Stimulated activated naive CD8-positive, alpha-beta T cell treated with anti-CD3 and anti-CD28 coated beads, Interleukin-15, Interleukin-2, amounts not matched to agents 100 ng/mL and 50 ng/mL, for 24 hours (primary cell): ENCODE data around the gene PRSS36.
A peak's percentile ranks its signal among the peaks of the same experiment; 100 is the strongest.
"Not testable (repeated sequence)": the region's sequence is repeated elsewhere in the genome, so short reads cannot be mapped to it uniquely, and the experiment has no call there.

Experiments used
- H3K27ac Mint-ChIP-seq: one replicate; pipeline ENCODE4 v1.8.0; 2021; ENCODE audit warnings: mild to moderate bottlenecking, mixed read lengths
- H3K27me3 Mint-ChIP-seq: one replicate; pipeline ENCODE4 v1.8.0; 2021; ENCODE audit warnings: mixed read lengths
- H3K36me3 Mint-ChIP-seq: one replicate; pipeline ENCODE4 v1.8.0; 2021; ENCODE audit warnings: low read depth, mixed read lengths
- H3K4me1 Mint-ChIP-seq: one replicate; pipeline ENCODE4 v1.8.0; 2021; ENCODE audit warnings: low read depth, mixed read lengths
- H3K4me3 Mint-ChIP-seq: one replicate; pipeline ENCODE4 v1.8.0; 2021; ENCODE audit warnings: mild to moderate bottlenecking, mixed read lengths
- H3K9me3 Mint-ChIP-seq: one replicate; pipeline ENCODE4 v1.8.0; 2021; ENCODE audit warnings: mixed read lengths

The PRSS36 gene

GRCh38 chr16:31149894-31150890, at the start of gene PRSS36:
Gene PRSS36 (minus strand): TSS chr16:31150066. CDS start chr16:31150035, 31 bp downstream.
- H3K4me1 Mint-ChIP-seq, result no peaks in the 10 kb centered on the region
- H3K9me3 Mint-ChIP-seq, result no peaks in the 10 kb centered on the region
- H3K4me3 Mint-ChIP-seq, result no peak within 1 kb of the TSS
- H3K27me3 Mint-ChIP-seq, result no peaks in the 10 kb centered on the region
- H3K27ac Mint-ChIP-seq, result no peak within 1 kb of the TSS
- H3K36me3 Mint-ChIP-seq, result no peaks in the 10 kb centered on the region

GRCh38 chr16:31199430-31200041, 49.7 kb upstream of the PRSS36 start:
- Mint-ChIP-seq H3K36me3 (peaks cover 39% of the 10 kb centered on the region), H3K27ac (peak overlapping the region; percentile 5), H3K9me3 (no peaks in the 10 kb centered on the region), H3K27me3 (no peaks in the 10 kb centered on the region), H3K4me1 (peaks cover 65% of the 10 kb centered on the region), H3K4me3 (no peak overlapping the region)

GRCh38 chr16:31198207-31198882, 48.5 kb upstream of the PRSS36 start:
- Mint-ChIP-seq H3K4me1 (peaks cover 66% of the 10 kb centered on the region), H3K4me3 (no peak overlapping the region), H3K9me3 (no peaks in the 10 kb centered on the region), H3K27ac (peak overlapping the region; percentile 66), H3K36me3 (peaks cover 51% of the 10 kb centered on the region), H3K27me3 (no peaks in the 10 kb centered on the region)

- Mint-ChIP-seq H3K36me3 (peaks cover 67% of the 10 kb centered on the region), H3K27me3 (no peaks in the 10 kb centered on the region), H3K4me3 (no peak overlapping the region), H3K27ac (peak overlapping the region; percentile 45), H3K4me1 (peaks cover 68% of the 10 kb centered on the region), H3K9me3 (no peaks in the 10 kb centered on the region)
Observed at GRCh38 chr16:31196324-31197088, 46.6 kb upstream of the PRSS36 start.

GRCh38 chr16:31195861-31196260, 46.0 kb upstream of the PRSS36 start:
- Mint-ChIP-seq H3K36me3 (peaks cover 74% of the 10 kb centered on the region), H3K4me1 (peaks cover 66% of the 10 kb centered on the region)
- H3K27ac Mint-ChIP-seq, H3K9me3 Mint-ChIP-seq, H3K4me3 Mint-ChIP-seq, H3K27me3 Mint-ChIP-seq: not testable (repeated sequence)

- H3K4me1 Mint-ChIP-seq, result peaks cover 64% of the 10 kb centered on the region
- peaks cover 82% of the 10 kb centered on the region for H3K36me3 Mint-ChIP-seq
- H3K9me3 Mint-ChIP-seq, result no peaks in the 10 kb centered on the region
- peak overlapping the region; percentile 34 for H3K27ac Mint-ChIP-seq
- H3K4me3 Mint-ChIP-seq, result no peak overlapping the region
- no peaks in the 10 kb centered on the region for H3K27me3 Mint-ChIP-seq
Observed at GRCh38 chr16:31194898-31195297, 45.0 kb upstream of the PRSS36 start.

- H3K36me3 Mint-ChIP-seq, result peaks cover 84% of the 10 kb centered on the region
- H3K9me3 Mint-ChIP-seq, result no peaks in the 10 kb centered on the region
- no peak overlapping the region for H3K27ac Mint-ChIP-seq
- H3K4me3 Mint-ChIP-seq, result no peak overlapping the region
- H3K4me1 Mint-ChIP-seq, result peaks cover 65% of the 10 kb centered on the region
- no peaks in the 10 kb centered on the region for H3K27me3 Mint-ChIP-seq
Observed at GRCh38 chr16:31193874-31194273, 44.0 kb upstream of the PRSS36 start.

- Mint-ChIP-seq H3K4me1 (peaks cover 65% of the 10 kb centered on the region), H3K36me3 (peaks cover 85% of the 10 kb centered on the region)
Observed at GRCh38 chr16:31192856-31193642, 43.2 kb upstream of the PRSS36 start.

GRCh38 chr16:31191697-31192428, 42.0 kb upstream of the PRSS36 start:
- Mint-ChIP-seq H3K36me3 (peaks cover 94% of the 10 kb centered on the region), H3K27me3 (no peaks in the 10 kb centered on the region), H3K4me3 (no peak overlapping the region), H3K4me1 (peaks cover 74% of the 10 kb centered on the region), H3K27ac (peak overlapping the region; percentile 77), H3K9me3 (no peaks in the 10 kb centered on the region)

More at GRCh38 chr16:31192856-31193642, 43.2 kb upstream of the PRSS36 start:
- peak overlapping the region; percentile 26 for H3K27ac Mint-ChIP-seq
- no peaks in the 10 kb centered on the region for H3K27me3 Mint-ChIP-seq
- H3K9me3 Mint-ChIP-seq, result no peaks in the 10 kb centered on the region
- no peak overlapping the region for H3K4me3 Mint-ChIP-seq

- Mint-ChIP-seq H3K27me3 (no peaks in the 10 kb centered on the region), H3K9me3 (no peaks in the 10 kb centered on the region), H3K27ac (peak overlapping the region; percentile 81), H3K4me1 (peaks cover 80% of the 10 kb centered on the region), H3K36me3 (peaks cover 98% of the 10 kb centered on the region), H3K4me3 (no peak overlapping the region)
Observed at GRCh38 chr16:31190818-31191444, 41.1 kb upstream of the PRSS36 start.

- peaks cover 98% of the 10 kb centered on the region for H3K36me3 Mint-ChIP-seq
Observed at GRCh38 chr16:31190061-31190460, 40.2 kb upstream of the PRSS36 start.

GRCh38 chr16:31189412-31189778, 39.5 kb upstream of the PRSS36 start:
- Mint-ChIP-seq H3K36me3 (peaks cover 98% of the 10 kb centered on the region), H3K27me3 (no peaks in the 10 kb centered on the region), H3K4me1 (peaks cover 89% of the 10 kb centered on the region), H3K9me3 (no peaks in the 10 kb centered on the region), H3K4me3 (peak overlapping the region; percentile 5), H3K27ac (peak overlapping the region; percentile 33)

More at GRCh38 chr16:31190061-31190460, 40.2 kb upstream of the PRSS36 start:
- H3K27me3 Mint-ChIP-seq, result no peaks in the 10 kb centered on the region
- peak overlapping the region; percentile 11 for H3K4me3 Mint-ChIP-seq
- peak overlapping the region; percentile 50 for H3K27ac Mint-ChIP-seq
- H3K9me3 Mint-ChIP-seq, result no peaks in the 10 kb centered on the region
- H3K4me1 Mint-ChIP-seq, result peaks cover 86% of the 10 kb centered on the region
